Inflammatory macrophage treated with lipopolysaccharide for 1 hour (primary cell): ENCODE measurements around the gene DOK7.

Experiments
- DNase-seq, 2 donors: peaks; one replicate each; pipeline ENCODE4 v3.0.0-alpha.2; 2020 to 2022

The DOK7 gene

GRCh38 chr4:3476936-3477749 lies 14.0 kb downstream of the DOK7 start:
- no peak for DNase-seq

GRCh38 chr4:3477750-3478430 lies 14.8 kb downstream of the DOK7 start:
- DNase-seq: no peak

- DNase-seq: no peak
Observed at GRCh38 chr4:3478446-3479357, 15.6 kb downstream of the DOK7 start.

DNA sequence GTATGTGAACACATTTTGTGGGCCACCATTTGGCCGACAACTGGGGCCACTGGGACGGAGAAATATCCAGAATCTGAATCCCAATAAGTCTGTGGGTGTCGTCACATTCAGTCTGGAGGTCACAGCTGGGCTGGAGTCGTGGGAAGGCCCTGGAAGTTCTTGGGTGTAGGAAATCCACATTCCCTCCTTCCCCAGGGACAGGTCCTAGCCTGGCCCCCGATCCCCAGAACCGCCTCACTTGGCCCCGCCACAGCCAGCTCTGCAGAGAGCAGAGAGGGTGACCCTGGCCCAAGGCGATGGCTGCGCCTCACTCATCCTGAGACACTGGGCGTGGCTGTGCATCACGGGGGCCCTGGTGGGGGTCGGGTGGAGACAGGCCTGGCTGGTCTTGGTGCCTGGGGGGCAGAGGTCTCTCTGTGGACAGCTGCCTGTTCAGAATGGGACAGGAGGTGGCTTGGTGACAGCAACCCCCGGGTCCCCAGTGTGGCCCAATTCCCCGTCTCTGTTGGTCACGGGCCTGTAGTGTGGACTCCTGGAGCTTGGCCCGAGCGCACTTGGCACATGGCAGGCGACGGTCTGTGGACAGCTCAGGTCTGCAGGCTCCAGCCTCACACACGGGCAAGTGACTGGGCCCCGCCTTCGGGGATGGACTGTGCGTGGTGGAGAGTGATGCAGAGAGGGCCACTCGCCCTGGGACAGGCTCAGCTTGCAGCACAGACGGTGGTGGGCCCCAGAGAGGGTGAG lies 16.4 kb downstream of the DOK7 start:
- no peak for DNase-seq

- peak; percentile 42 to 89 for DNase-seq
Observed at GRCh38 chr4:3480528-3481112, 17.5 kb downstream of the DOK7 start.

DNA sequence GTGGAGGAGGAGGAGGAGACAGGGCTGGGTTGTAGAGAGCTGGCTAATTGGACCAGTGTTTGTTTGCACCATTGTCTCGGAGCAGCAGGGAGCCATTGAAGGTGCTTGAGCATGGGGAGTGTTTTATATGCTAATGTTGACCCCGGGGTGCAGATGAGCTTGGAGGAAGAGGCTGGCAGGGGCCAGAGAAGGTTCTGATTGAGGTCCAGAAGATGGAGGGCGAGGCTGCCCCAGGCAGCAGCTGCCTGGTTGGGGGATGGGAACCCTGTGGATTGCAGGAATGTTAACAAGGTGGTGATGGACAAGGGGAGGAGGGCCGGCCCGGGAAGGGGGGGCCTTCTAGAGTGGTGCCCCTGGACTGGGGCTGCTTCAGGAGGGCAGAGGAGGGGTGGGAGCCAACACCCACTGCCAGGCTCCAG lies 18.0 kb downstream of the DOK7 start:
- no peak for DNase-seq

GRCh38 chr4:3481783-3482393 lies 18.8 kb downstream of the DOK7 start:
- no peak for DNase-seq

- DNase-seq: no peak
Observed at GRCh38 chr4:3482707-3483106, 19.6 kb downstream of the DOK7 start.

- no peak for DNase-seq
Observed at GRCh38 chr4:3483471-3483921, 20.4 kb downstream of the DOK7 start.

DNA sequence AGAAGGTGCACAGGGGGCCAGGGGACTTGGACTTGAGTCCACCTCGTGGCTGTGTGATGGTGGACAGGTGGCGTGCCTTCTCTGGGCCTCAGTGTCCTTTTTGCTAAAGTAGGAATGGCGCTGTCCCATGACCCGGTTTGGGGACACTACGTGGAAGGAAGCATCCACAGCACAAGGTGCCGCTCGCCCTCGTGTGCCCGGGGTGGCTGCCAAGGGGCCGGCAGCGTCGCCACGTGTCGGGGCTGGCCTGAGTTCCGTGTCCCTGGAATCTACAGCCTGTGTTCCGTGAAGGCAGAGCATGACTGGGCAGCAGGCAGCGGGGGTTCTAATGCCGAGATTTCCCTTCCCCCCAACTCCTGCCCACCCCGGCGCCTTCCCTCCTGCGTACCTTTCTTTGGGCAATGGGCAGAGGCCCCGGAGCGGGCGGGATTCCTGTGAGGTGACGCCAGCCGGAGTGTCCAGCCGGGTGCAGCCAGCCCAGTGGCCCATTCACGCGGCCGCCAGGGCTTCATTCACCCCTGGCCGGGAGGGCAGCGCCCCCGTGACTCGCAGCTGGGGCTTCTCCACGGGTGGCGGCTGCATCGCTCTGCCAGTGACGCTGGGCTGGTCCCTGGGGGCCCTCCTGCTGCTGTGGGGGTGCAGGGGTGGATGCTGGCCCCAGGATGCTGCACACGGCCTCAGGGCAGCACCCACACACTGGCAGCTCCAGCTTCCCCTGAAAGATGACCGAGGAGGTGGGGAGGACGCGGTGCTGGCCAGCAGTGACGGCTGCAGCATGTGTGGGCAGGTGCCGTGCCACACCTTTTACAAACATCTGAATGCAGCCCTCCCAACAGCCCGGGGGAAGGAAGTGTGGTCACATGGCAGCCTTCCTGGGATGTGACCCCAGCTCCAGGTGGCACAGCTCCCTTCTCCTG lies 21.2 kb downstream of the DOK7 start:
- peak in 1 of 2 donors; percentile 2 for DNase-seq

DNA sequence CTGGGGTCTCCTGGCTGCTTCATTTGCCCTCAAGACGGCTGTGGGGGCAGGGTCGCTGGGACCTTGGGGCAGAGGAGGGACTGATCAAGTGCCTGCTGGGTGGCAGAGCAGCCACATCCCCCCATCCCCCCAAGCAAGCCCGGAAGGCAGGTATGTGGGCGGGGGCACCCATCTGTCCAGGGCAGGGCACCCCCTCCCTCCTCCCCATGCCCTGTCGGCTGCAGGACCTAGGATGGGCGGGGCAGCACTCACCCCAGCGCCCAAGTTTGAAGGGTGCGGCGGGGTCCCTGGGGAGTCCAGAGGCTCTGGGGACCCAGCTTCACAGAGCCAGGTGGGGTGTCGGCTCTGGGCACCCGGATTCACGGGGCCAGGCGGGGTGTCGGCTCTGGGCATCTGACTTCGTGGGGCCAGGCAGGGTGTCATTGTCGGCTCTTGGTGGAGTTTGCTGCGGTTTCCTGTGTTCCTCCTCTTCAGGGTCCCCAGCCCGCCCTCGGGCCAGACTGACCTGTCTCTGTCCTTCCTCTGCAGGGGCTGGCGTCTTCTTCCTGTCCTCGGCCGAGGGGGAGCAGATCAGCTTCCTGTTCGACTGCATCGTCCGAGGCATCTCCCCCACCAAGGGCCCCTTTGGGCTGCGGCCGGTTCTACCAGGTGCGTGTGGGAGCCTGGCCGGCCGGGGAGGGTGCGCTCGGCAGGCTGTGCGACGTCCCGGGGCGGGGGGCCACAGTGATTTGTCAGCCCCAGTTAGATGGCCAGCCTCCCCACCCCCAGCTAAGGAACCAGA lies 22.1 kb downstream of the DOK7 start:
- DNase-seq: no peak

DNA sequence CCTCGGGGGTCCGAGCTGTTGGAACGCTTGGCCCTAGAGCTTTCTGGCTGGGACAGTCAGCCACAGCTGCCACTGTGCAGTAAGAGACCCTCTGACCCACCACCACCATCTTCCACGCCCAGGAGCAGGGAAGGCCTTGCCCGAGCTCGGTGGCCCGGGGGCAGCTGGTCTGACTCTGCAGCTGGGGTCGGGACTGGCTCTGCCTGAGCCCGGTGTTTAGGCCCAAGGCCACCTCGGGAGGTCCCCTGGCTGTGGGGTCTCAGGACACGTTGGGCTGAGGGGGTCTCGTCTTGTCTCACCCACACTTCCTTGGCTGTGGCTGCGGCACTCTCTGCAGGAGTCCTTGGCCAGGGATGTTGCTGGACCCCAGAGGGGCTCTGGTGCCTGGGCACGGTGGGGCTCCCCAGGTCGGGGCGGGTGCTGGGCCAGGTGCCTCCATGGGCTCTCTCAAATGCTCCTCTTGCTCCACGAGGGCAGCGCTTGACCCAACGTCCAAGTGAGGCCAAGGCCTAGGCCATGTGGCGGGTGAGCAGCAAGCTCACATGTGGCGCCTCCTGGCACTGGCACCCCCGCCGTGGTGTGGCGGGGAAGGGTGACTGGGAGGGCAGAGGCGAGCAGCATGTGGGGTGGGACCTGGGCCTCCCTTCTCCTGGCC lies 22.9 kb downstream of the DOK7 start:
- DNase-seq: no peak

DNA sequence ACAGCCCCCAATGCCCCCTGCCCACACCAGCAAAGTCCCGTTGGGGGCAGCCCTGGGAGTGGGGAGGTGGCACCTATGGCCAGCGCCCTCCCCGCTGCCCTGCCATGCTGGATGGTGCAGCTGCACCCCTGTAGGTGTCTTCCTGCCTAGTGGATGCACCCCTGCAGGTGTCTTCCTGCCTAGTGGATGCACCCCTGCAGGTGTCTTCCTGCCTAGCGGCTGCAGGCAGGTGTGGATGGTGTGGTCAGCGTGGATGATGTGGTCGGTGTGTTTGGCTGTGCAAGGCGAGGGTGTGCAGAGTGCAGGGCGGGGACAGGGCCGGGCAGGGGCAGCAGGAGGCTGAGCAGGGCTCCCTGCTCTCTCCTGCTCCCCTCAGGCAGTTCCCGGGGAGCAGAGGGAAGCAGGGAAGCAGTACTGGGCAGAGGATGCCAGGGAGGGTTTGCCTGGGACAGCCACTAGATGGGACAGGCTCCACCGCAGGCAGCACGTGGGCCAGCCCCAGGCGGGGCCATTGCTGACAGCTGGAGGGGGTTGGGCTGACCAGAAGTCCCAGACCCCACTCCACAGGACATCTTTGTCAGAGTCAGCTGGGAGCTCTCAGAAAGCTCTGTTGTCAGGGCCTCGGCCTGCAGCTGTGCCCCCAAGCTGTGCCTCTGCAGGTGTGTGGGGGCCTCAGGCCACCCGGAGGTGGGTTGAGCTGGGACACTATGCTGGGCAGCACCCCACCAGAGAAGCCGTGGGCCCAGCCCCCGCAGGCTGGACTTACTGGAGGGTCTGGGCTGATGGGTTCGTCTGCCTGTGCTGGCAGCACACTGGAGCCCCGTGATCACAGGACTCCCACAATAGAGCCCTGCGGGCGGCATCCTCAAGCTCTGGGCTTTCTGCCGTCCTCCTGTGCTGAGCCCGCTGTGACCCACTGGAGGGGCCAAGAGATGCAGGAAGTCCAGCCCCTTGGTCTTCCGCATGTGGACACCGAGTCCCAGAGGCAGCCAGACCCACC lies 23.7 kb downstream of the DOK7 start:
- DNase-seq: no peak

- no peak for DNase-seq
Observed at GRCh38 chr4:3487861-3488260, 24.8 kb downstream of the DOK7 start.

- no peak for DNase-seq
Observed at GRCh38 chr4:3488820-3489219, 25.7 kb downstream of the DOK7 start.

- peak; percentile 29 to 60 for DNase-seq
Observed at GRCh38 chr4:3489451-3489962, 26.4 kb downstream of the DOK7 start.

DNA sequence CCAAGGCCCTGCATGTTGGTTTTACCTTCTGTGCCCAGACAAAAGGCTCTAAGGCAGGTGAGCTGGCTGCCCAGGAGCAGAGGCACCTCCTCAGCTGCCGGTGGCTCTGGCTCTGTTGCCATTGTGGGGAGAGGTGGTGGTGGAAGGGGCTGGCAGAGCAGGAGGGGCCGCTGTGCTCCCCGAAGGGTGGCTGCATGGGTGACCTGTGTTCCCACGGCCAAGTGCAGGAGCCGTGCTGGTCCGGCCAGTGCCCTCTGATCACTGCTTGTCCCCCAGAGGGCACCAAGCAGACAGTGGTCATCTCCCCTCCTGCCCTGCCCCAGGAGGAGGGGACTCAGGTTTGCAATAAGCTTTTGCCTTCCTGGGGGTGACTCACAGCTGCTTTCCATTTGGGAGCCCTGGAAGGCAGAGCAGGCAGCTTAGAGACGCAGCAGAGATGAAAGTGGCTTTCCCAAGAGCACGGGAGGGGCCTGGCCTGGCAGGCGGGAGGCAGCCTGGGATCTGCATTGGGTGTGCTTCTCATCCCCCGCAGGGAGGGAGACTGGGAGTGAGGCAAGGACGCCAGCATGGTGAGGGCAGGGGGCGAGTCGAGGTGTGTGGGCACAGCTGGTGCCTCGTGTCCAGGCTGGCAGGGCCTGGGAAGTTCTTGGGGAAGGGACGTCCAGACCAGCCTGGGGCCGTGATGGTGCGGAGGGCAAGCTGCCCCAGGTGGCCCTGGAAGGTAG lies 28.7 kb downstream of the DOK7 start:
- DNase-seq: no peak
